NCI-H2171 treated with DMSO at 0.1 percent for 48 hours (cell line): ENCODE measurements around the gene EML4.

Experiments used
- DNase-seq: peaks from one replicate; lab custom pipeline; 2025; lab: John Stamatoyannopoulos, UW

The EML4 gene

GRCh38 chr2:42195559-42195958 is 26.4 kb downstream of the EML4 start:
- no peak for DNase-seq

- DNase-seq: no peak
Observed at GRCh38 chr2:42196070-42196402, 26.9 kb downstream of the EML4 start.

- DNase-seq: peak; percentile 54
Observed at GRCh38 chr2:42196403-42197267, 27.5 kb downstream of the EML4 start.

- DNase-seq: no peak
Observed at GRCh38 chr2:42197792-42198191, 28.6 kb downstream of the EML4 start.

- DNase-seq: no peak
Observed at GRCh38 chr2:42198466-42198865, 29.3 kb downstream of the EML4 start.

GRCh38 chr2:42199002-42199401 is 29.8 kb downstream of the EML4 start:
- DNase-seq: no peak

GRCh38 chr2:42199626-42200025 is 30.5 kb downstream of the EML4 start:
- no peak for DNase-seq

- no peak for DNase-seq
Observed at GRCh38 chr2:42200926-42201855, 32.0 kb downstream of the EML4 start.

- no peak for DNase-seq
Observed at GRCh38 chr2:42202634-42203008, 33.5 kb downstream of the EML4 start.

- no peak for DNase-seq
Observed at GRCh38 chr2:42203792-42204191, 34.6 kb downstream of the EML4 start.

GRCh38 chr2:42205337-42205736 is 36.2 kb downstream of the EML4 start:
- no peak for DNase-seq

- no peak for DNase-seq
Observed at GRCh38 chr2:42207826-42208225, 38.7 kb downstream of the EML4 start.

GRCh38 chr2:42210203-42210602 is 41.0 kb downstream of the EML4 start:
- no peak for DNase-seq

- DNase-seq: no peak
Observed at GRCh38 chr2:42211291-42211690, 42.1 kb downstream of the EML4 start.

GRCh38 chr2:42214669-42215068 is 45.5 kb downstream of the EML4 start:
- DNase-seq: no peak

- no peak for DNase-seq
Observed at GRCh38 chr2:42216694-42217093, 47.5 kb downstream of the EML4 start.

- peak; percentile 31 for DNase-seq
Observed at GRCh38 chr2:42217307-42217706, 48.2 kb downstream of the EML4 start.

- no peak for DNase-seq
Observed at GRCh38 chr2:42217914-42218313, 48.8 kb downstream of the EML4 start.

GRCh38 chr2:42218712-42219111 is 49.6 kb downstream of the EML4 start:
- DNase-seq: no peak

GRCh38 chr2:42219160-42219559 is 50.0 kb downstream of the EML4 start:
- DNase-seq: no peak

GRCh38 chr2:42220566-42220965 is 51.4 kb downstream of the EML4 start:
- DNase-seq: no peak

GRCh38 chr2:42223067-42223854 is 54.1 kb downstream of the EML4 start:
- no peak for DNase-seq
